Panc1 (cell line): ENCODE data around the gene LGALS3. TPM values are rescaled to one million over a fixed set of nuclear protein-coding genes. Genes with fewer than 3 reads are reported as not detected.

Experiments
- ATAC-seq: fragments of 200-7000 bp; cut with Tn5 transposase; 2 replicates; pipeline ENCODE4 v1.9.1; 2020; ENCODE audit warnings: mild to moderate bottlenecking, moderate library complexity
- BruUV-seq: library from RNA; stranded (reverse); fragments of 400-500 nt; replicated peaks from 2 replicates; lab custom pipeline; 2021; lab: Mats Ljungman, UMichigan
- CTCF ChIA-PET: fragments of 300-600 bp; sonication (Branson Sonifier 250); formaldehyde crosslinking; loops from one replicate; lab custom pipeline; 2022; ENCODE audit warnings: antibody characterized with exemption; lab: Charles Lee
- POLR2A ChIA-PET: fragments of 300-600 bp; sonication (Branson Sonifier 250); formaldehyde crosslinking; loops from one replicate; lab custom pipeline; 2022; ENCODE audit warnings: antibody characterized with exemption; lab: Charles Lee
- DNase-seq: peaks from one replicate; pipeline ENCODE4 v3.0.0-alpha.2; 2010; ENCODE audit warnings: low read depth, low spot score
- H3K27ac ChIP-seq: 2 replicates; pipeline ENCODE4 v1.5.1; 2011; ENCODE audit warnings: mild to moderate bottlenecking, low read length, inconsistent platforms
- H3K27me3 ChIP-seq: fragments of 200-500 bp; sonication (Bioruptor generic); 2 replicates; pipeline ENCODE4 v1.6.0; 2014; ENCODE audit warnings: low read length, inconsistent platforms; ENCODE audit not compliant: control insufficient read depth, insufficient read depth
- H3K36me3 ChIP-seq: fragments of 200-500 bp; sonication (Bioruptor generic); 2 replicates; pipeline ENCODE4 v1.5.1; 2014; ENCODE audit warnings: inconsistent platforms, mild to moderate bottlenecking, low read length, moderate library complexity; ENCODE audit not compliant: control insufficient read depth, insufficient read depth
- H3K4me1 ChIP-seq: 2 replicates; pipeline ENCODE4 v1.5.1; 2011; ENCODE audit warnings: inconsistent platforms, mild to moderate bottlenecking, low read length, moderate library complexity; ENCODE audit not compliant: control insufficient read depth, insufficient read depth
- H3K4me3 ChIP-seq, 2 experiments: 2 replicates each; pipeline ENCODE4 v1.5.1; 2011 to 2012; ENCODE audit warnings: low read depth in 2 of 2, low read length in 2 of 2, mild to moderate bottlenecking in 2 of 2, inconsistent platforms in 1 of 2, moderate library complexity in 1 of 2
- H3K9me3 ChIP-seq: fragments of 200-500 bp; sonication (Bioruptor generic); 2 replicates; pipeline ENCODE4 v1.5.1; 2014; ENCODE audit warnings: low read depth, mild to moderate bottlenecking, inconsistent platforms, low read length, moderate library complexity; ENCODE audit not compliant: control insufficient read depth, insufficient read depth
- CTCF ChIP-seq: fragments of 450-650 bp; IDR thresholded peaks from 2 replicates; pipeline ENCODE4 v1.5.1; 2017; ENCODE audit warnings: mild to moderate bottlenecking
- POLR2AphosphoS5 ChIP-seq: IDR thresholded peaks from 2 replicates; pipeline ENCODE4 v1.6.1; 2012; ENCODE audit warnings: mild to moderate bottlenecking, low read depth, low read length, moderate library complexity
- REST ChIP-seq, 2 experiments: IDR thresholded peaks; 2 replicates each; pipeline ENCODE4 v1.6.1; 2011 to 2012; ENCODE audit warnings: low read depth in 2 of 2, control low read depth in 1 of 2, low read length in 1 of 2, mild to moderate bottlenecking in 1 of 2, moderate library complexity in 1 of 2; ENCODE audit not compliant: insufficient read depth in 1 of 2
- SIN3A ChIP-seq: IDR thresholded peaks from 2 replicates; pipeline ENCODE4 v1.6.1; 2012; ENCODE audit warnings: low read depth, mild to moderate bottlenecking, low read length, moderate library complexity, borderline replicate concordance; ENCODE audit not compliant: insufficient read depth
- TCF7L2 ChIP-seq: IDR thresholded peaks from 2 replicates; pipeline ENCODE4 v1.6.1; 2011; ENCODE audit warnings: mild to moderate bottlenecking, low read depth, low read length, inconsistent platforms
- in situ Hi-C: cut with HindIII; loops from 2 replicates; pipeline ENCODE4 v1.10.0; 2016; ENCODE audit warnings: low sequenced_read_pairs, low pct_unique_long_range_greater_than_20kb
- intact Hi-C: fragments of 100-400 bp; cut with micrococcal nuclease; formaldehyde crosslinking; loops from one replicate; pipeline ENCODE4 v1.10.0; 2022; ENCODE audit not compliant: unreplicated experiment
- total RNA-seq: library from RNA; stranded (reverse); gene quantifications from one replicate; pipeline ENCODE4 v1.2.1, GENCODE V29; 2021; ENCODE audit not compliant: unreplicated experiment

LGALS3 gene
- total RNA-seq, 1 experiment from 2014 or later, result 146 TPM

GRCh38 chr14:55088356-55088755 lies 40.7 kb upstream of the LGALS3 start:
- intact Hi-C loops, result no loop called here
- DNase-seq (no peak), ATAC-seq (no peak)
- Histone ChIP-seq H3K36me3 (no peaks in the 10 kb centered on the region), H3K27me3 (no peaks in the 10 kb centered on the region), H3K27ac (no peak overlapping the region), H3K4me3 (no peak overlapping the region), H3K4me1 (no peaks in the 10 kb centered on the region), H3K9me3 (no peaks in the 10 kb centered on the region)
- no peak for TF ChIP-seq POLR2AphosphoS5
- TF ChIP-seq CTCF, result no peak
- TF ChIP-seq TCF7L2, result no peak
- no peak for TF ChIP-seq REST (IDR thresholded peaks at IDR 0.05; ENCODE audit: insufficient read depth in 1 of 2, low read depth in 2 of 2, low read length in 1 of 2)
- no peak for TF ChIP-seq SIN3A
- POLR2A ChIA-PET, result no interaction called here
- in situ Hi-C loops, result no loop called here
- CTCF ChIA-PET, result no interaction called here
- BruUV-seq, result no TSS peak

GRCh38 chr14:55092341-55092740 lies 36.7 kb upstream of the LGALS3 start:
- Histone ChIP-seq H3K27ac (peak overlapping the region; percentile 2; the same call in 1 of the 2 replicates), H3K9me3 (no peaks in the 10 kb centered on the region), H3K4me3 (no peak overlapping the region), H3K36me3 (no peaks in the 10 kb centered on the region), H3K27me3 (no peaks in the 10 kb centered on the region), H3K4me1 (0 out of 2 replicates have a peak, but pooled peaks cover 3% of the 10 kb centered on the region)
- no TSS peak for BruUV-seq
- intact Hi-C loops, result loop anchor here (5.0 kb wide), 1 partner anchor 40 kb away; no protein-coding TSS in a partner anchor
- TF ChIP-seq POLR2AphosphoS5, result no peak
- TF ChIP-seq REST (IDR thresholded peaks at IDR 0.05; ENCODE audit: insufficient read depth in 1 of 2, low read depth in 2 of 2, low read length in 1 of 2), result no peak
- no peak for TF ChIP-seq CTCF
- TF ChIP-seq TCF7L2, result no peak
- TF ChIP-seq SIN3A, result no peak
- no peak for ATAC-seq
- DNase-seq, result no peak
- CTCF ChIA-PET, result interaction anchor here (1.2 kb wide), 1 partner anchor 68 kb away, joined by 3 read pairs; no protein-coding TSS in a partner anchor
- in situ Hi-C loops, result no loop called here
- POLR2A ChIA-PET, result interaction anchor here (0.6 kb wide), 1 partner anchor 33 kb away, joined by 6 read pairs; no protein-coding TSS in a partner anchor
